ENCODE results near the gene DPM2. TPM values are rescaled to one million over a fixed set of nuclear protein-coding genes. Genes with fewer than 3 reads are reported as not detected.

The DPM2 gene
- polyA plus RNA-seq, 2 of the 4 experiments (the other 2 are of a cell fraction): 41.9 to 45.9 TPM

DNA sequence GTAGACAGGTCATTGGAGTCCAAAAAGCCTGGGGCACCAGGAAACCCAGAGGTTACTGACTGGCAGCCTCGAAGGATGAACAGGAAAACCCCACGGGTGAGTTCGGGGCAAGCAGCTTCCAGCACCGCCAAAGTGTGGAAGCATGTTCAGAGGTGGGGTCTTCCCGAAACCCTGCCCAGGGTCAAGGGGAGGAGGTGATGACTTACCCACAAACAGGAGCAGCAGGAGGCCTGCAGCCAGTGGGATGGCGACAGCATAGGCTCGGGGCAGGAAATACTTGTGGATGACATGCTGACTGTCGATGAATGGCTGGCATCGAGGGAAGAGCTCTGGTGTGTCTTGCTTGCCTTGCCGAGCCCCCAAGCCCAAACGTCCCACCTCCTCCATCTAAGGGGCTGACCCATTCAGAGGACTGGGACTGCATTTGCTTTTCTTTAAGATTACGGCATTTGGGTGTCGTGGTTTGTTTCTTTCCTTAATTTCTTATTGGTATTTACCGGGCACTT is 1.3 kb downstream of the DPM2 start:
- peak overlapping the region; percentile 79 for H3K4me2 ChIP-seq
- ATAC-seq (no peak), FAIRE-seq (no peak), DNase-seq (ENCODE audit: low read depth in 1 of 2, low spot score in 1 of 2) (no peak)
- ChIA-PET POLR2A (no interaction called here), CTCF (interaction anchor here (1.4 to 35.7 kb wide), 4 partner anchors 15 to 102 kb away, joined by 3 to 827 read pairs (median 209); no protein-coding TSS in a partner anchor)
- 63% methylated on average over 14 of the region's 14 CpGs for WGBS (ENCODE audit: missing lambda C conversion rate)
- no peak for TF ChIP-seq JUNB (IDR thresholded peaks at IDR 0.05)
- no peak for TF ChIP-seq HOXB5 (CRISPR knock-in tag; IDR thresholded peaks at IDR 0.05)
- no peak for TF ChIP-seq KDM5A (IDR thresholded peaks at IDR 0.05)
- TF ChIP-seq EP300 (IDR thresholded peaks at IDR 0.05): no peak
- no peak for TF ChIP-seq MAFK (IDR thresholded peaks at IDR 0.05; ENCODE audit: partially characterized antibody)
- TF ChIP-seq POLR2AphosphoS2 (conservative IDR thresholded peaks at IDR 0.05; ENCODE audit: low read length): no peak
- TF ChIP-seq CHD4 (IDR thresholded peaks at IDR 0.05; ENCODE audit: borderline replicate concordance): no peak
- no peak for TF ChIP-seq HDAC2 (IDR thresholded peaks at IDR 0.05)
- no peak for TF ChIP-seq FOSL2 (IDR thresholded peaks at IDR 0.05)
- no peak for TF ChIP-seq FOSL2 (CRISPR knock-in tag; IDR thresholded peaks at IDR 0.05)
- TF ChIP-seq, protein P1, sequence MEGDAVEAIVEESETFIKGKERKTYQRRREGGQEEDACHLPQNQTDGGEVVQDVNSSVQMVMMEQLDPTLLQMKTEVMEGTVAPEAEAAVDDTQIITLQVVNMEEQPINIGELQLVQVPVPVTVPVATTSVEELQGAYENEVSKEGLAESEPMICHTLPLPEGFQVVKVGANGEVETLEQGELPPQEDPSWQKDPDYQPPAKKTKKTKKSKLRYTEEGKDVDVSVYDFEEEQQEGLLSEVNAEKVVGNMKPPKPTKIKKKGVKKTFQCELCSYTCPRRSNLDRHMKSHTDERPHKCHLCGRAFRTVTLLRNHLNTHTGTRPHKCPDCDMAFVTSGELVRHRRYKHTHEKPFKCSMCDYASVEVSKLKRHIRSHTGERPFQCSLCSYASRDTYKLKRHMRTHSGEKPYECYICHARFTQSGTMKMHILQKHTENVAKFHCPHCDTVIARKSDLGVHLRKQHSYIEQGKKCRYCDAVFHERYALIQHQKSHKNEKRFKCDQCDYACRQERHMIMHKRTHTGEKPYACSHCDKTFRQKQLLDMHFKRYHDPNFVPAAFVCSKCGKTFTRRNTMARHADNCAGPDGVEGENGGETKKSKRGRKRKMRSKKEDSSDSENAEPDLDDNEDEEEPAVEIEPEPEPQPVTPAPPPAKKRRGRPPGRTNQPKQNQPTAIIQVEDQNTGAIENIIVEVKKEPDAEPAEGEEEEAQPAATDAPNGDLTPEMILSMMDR (IDR thresholded peaks at IDR 0.05): no peak
- no peak for TF ChIP-seq HOXA7 (CRISPR knock-in tag; IDR thresholded peaks at IDR 0.05)
- TF ChIP-seq SREBF2 (IDR thresholded peaks at IDR 0.05): no peak
- TF ChIP-seq FOSB (CRISPR knock-in tag; IDR thresholded peaks at IDR 0.05): no peak
- TF ChIP-seq HEYL (CRISPR knock-in tag; IDR thresholded peaks at IDR 0.05): no peak
- TF ChIP-seq EHMT2 (IDR thresholded peaks at IDR 0.05; ENCODE audit: low read depth): no peak
- TF ChIP-seq ESRRA (IDR thresholded peaks at IDR 0.05; ENCODE audit: borderline replicate concordance, low read length): no peak
- H3K27ac ChIP-seq: peak overlapping the region in 1 of 2 experiments; percentile 92; a peak in 3 of 6 replicates
- H3K9me3 ChIP-seq: no peaks in the 10 kb centered on the region
- H3K4me1 ChIP-seq: peaks cover 38% of the 10 kb centered on the region
- H3K4me3 ChIP-seq: peak overlapping the region; percentile 61; the same call in 1 of the 3 replicates

GRCh38 chr9:127935765-127936221 is 1.9 kb downstream of the DPM2 start:
- no peaks in the 10 kb centered on the region for H3K9me3 ChIP-seq
- POLR2A ChIA-PET: no interaction called here
- FAIRE-seq (no peak), DNase-seq (ENCODE audit: low read depth in 1 of 2, low spot score in 1 of 2) (no peak), ATAC-seq (no peak)
- peaks cover 43% of the 10 kb centered on the region for H3K4me1 ChIP-seq
- peak overlapping the region in 1 of 2 experiments; percentile 20; a peak in 1 of 6 replicates for H3K27ac ChIP-seq
- 0 out of 3 replicates have a peak overlapping the region, but pooled peaks have one; percentile 61 for H3K4me3 ChIP-seq
- WGBS (ENCODE audit: missing lambda C conversion rate): 62% methylated on average over 4 of the region's 4 CpGs
- CTCF ChIA-PET: interaction anchor here (5.1 to 35.7 kb wide), 4 partner anchors 8 to 102 kb away, joined by 43 to 827 read pairs (median 209); no protein-coding TSS in a partner anchor
- peak overlapping the region; percentile 79 for H3K4me2 ChIP-seq
- no peak for TF ChIP-seq RCOR1 (IDR thresholded peaks at IDR 0.05; ENCODE audit: low read depth, low read length)
- TF ChIP-seq TFCP2L1 (CRISPR knock-in tag; IDR thresholded peaks at IDR 0.05): no peak
- TF ChIP-seq E2F6 (IDR thresholded peaks at IDR 0.05; ENCODE audit: borderline replicate concordance, low read depth): no peak
- TF ChIP-seq, protein P2, sequence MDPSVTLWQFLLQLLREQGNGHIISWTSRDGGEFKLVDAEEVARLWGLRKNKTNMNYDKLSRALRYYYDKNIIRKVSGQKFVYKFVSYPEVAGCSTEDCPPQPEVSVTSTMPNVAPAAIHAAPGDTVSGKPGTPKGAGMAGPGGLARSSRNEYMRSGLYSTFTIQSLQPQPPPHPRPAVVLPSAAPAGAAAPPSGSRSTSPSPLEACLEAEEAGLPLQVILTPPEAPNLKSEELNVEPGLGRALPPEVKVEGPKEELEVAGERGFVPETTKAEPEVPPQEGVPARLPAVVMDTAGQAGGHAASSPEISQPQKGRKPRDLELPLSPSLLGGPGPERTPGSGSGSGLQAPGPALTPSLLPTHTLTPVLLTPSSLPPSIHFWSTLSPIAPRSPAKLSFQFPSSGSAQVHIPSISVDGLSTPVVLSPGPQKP (IDR thresholded peaks at IDR 0.05; ENCODE audit: low read depth, low read length): no peak
- TF ChIP-seq, protein P3, sequence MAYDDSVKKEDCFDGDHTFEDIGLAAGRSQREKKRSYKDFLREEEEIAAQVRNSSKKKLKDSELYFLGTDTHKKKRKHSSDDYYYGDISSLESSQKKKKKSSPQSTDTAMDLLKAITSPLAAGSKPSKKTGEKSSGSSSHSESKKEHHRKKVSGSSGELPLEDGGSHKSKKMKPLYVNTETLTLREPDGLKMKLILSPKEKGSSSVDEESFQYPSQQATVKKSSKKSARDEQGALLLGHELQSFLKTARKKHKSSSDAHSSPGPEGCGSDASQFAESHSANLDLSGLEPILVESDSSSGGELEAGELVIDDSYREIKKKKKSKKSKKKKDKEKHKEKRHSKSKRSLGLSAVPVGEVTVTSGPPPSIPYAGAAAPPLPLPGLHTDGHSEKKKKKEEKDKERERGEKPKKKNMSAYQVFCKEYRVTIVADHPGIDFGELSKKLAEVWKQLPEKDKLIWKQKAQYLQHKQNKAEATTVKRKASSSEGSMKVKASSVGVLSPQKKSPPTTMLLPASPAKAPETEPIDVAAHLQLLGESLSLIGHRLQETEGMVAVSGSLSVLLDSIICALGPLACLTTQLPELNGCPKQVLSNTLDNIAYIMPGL (CRISPR knock-in tag; IDR thresholded peaks at IDR 0.05; ENCODE audit: borderline replicate concordance): no peak
- no peak for TF ChIP-seq ZFP36 (IDR thresholded peaks at IDR 0.05; ENCODE audit: borderline replicate concordance, partially characterized antibody)
- TF ChIP-seq CHD2 (IDR thresholded peaks at IDR 0.05; ENCODE audit: low read length, partially characterized antibody): no peak
- no peak for TF ChIP-seq ZC3H11A (IDR thresholded peaks at IDR 0.05)
- no peak for TF ChIP-seq GATA3 (IDR thresholded peaks at IDR 0.05; ENCODE audit: borderline replicate concordance)
- no peak for TF ChIP-seq NFE2L2 (conservative IDR thresholded peaks at IDR 0.05; ENCODE audit: low read length)
- no peak for TF ChIP-seq POLR2A (IDR thresholded peaks at IDR 0.05; ENCODE audit: low read length)
- no peak for TF ChIP-seq CBX2 (IDR thresholded peaks at IDR 0.05; ENCODE audit: borderline replicate concordance, low read depth)
- no peak for TF ChIP-seq HES2 (IDR thresholded peaks at IDR 0.05)
- no peak for TF ChIP-seq FOSB (CRISPR knock-in tag; IDR thresholded peaks at IDR 0.05)
- no peak for TF ChIP-seq BCL3 (IDR thresholded peaks at IDR 0.05)
- no peak for TF ChIP-seq HDAC2 (IDR thresholded peaks at IDR 0.05)

Data from A549 (cell line).